Neuronal stem cell (in vitro differentiated cells): ENCODE data around the gene SERPINB1.

Experiments used
- DNase-seq: peaks from one replicate; pipeline ENCODE4 v3.0.0-alpha.2; 2013; ENCODE audit warnings: low spot score
- H2AFZ ChIP-seq: one replicate; pipeline ENCODE4 v1.6.1; 2013; ENCODE audit warnings: mild to moderate bottlenecking, low read length, inconsistent platforms
- H2AK5ac ChIP-seq: 2 replicates; pipeline ENCODE4 v1.6.1; 2013; ENCODE audit warnings: low read depth, mild to moderate bottlenecking, inconsistent platforms, low read length, moderate library complexity, mixed read lengths
- H2BK120ac ChIP-seq: 2 replicates; pipeline ENCODE4 v1.6.1; 2013; ENCODE audit warnings: low read depth, mild to moderate bottlenecking, inconsistent platforms, low read length, moderate library complexity, mixed read lengths
- H2BK12ac ChIP-seq: one replicate; pipeline ENCODE4 v1.6.1; 2013; ENCODE audit warnings: low read length, inconsistent platforms
- H2BK15ac ChIP-seq: 2 replicates; pipeline ENCODE4 v1.6.1; 2013; ENCODE audit warnings: mild to moderate bottlenecking, low read length, inconsistent platforms, mixed read lengths
- H2BK5ac ChIP-seq: one replicate; pipeline ENCODE4 v1.6.1; 2013; ENCODE audit warnings: inconsistent platforms, mild to moderate bottlenecking, low read length, moderate library complexity
- H3K14ac ChIP-seq: one replicate; pipeline ENCODE4 v1.6.1; 2013; ENCODE audit warnings: low read length, inconsistent platforms
- H3K18ac ChIP-seq: 2 replicates; pipeline ENCODE4 v1.6.1; 2013; ENCODE audit warnings: low read length, inconsistent platforms
- H3K23ac ChIP-seq: 2 replicates; pipeline ENCODE4 v1.6.1; 2013; ENCODE audit warnings: low read depth, mild to moderate bottlenecking, mixed read lengths, low read length, inconsistent platforms; ENCODE audit not compliant: poor library complexity
- H3K27ac ChIP-seq: replicated peaks from 3 replicates; pipeline ENCODE4 v1.5.1; 2013; ENCODE audit warnings: low read length, inconsistent platforms
- H3K27me3 ChIP-seq, 3 experiments: 2 replicates each; pipeline ENCODE4 v1.6.1; 2013; ENCODE audit warnings: low read length in 3 of 3, mild to moderate bottlenecking in 2 of 3, inconsistent platforms in 1 of 3, low read depth in 1 of 3, mixed read lengths in 1 of 3, moderate library complexity in 1 of 3; ENCODE audit not compliant: control insufficient read depth in 3 of 3, insufficient read depth in 3 of 3
- H3K36me3 ChIP-seq, 2 donors: replicated peaks in 1 of 2; 2 replicates each; pipeline ENCODE4 v1.6.1; 2013; ENCODE audit warnings: low read length in 2 of 2; ENCODE audit not compliant: control insufficient read depth in 2 of 2, insufficient read depth in 2 of 2
- H3K4ac ChIP-seq: 2 replicates; pipeline ENCODE4 v1.6.1; 2013; ENCODE audit warnings: inconsistent platforms, mild to moderate bottlenecking, low read length, moderate library complexity
- H3K4me1 ChIP-seq, 2 donors: 1 replicate in 1 of 2; 2 replicates in 1 of 2; pipeline ENCODE4 v1.6.1; 2013; ENCODE audit warnings: low read length in 2 of 2, low read depth in 1 of 2; ENCODE audit not compliant: control insufficient read depth in 2 of 2, insufficient read depth in 1 of 2
- H3K4me2 ChIP-seq: one replicate; pipeline ENCODE4 v1.6.1; 2013; ENCODE audit warnings: mild to moderate bottlenecking, low read length, inconsistent platforms; ENCODE audit not compliant: insufficient read depth, poor library complexity, severe bottlenecking
- H3K4me3 ChIP-seq, 2 donors: 2 replicates each; pipeline ENCODE4 v1.5.1; 2013; ENCODE audit warnings: low read length in 2 of 2, mild to moderate bottlenecking in 2 of 2, inconsistent platforms in 1 of 2, moderate library complexity in 1 of 2
- H3K79me1 ChIP-seq: one replicate; pipeline ENCODE4 v1.6.1; 2013; ENCODE audit warnings: low read depth, mild to moderate bottlenecking, inconsistent platforms, low read length, moderate library complexity
- H3K9ac ChIP-seq: one replicate; pipeline ENCODE4 v1.6.1; 2013; ENCODE audit warnings: mild to moderate bottlenecking, low read depth, low read length, inconsistent platforms; ENCODE audit not compliant: poor library complexity
- H3K9me3 ChIP-seq, 2 donors: replicated peaks in 1 of 2; 2 replicates each; pipeline versions ENCODE3 to v1.6.1; 2013; ENCODE audit warnings: low read length in 2 of 2, mild to moderate bottlenecking in 2 of 2, inconsistent platforms in 1 of 2, low read depth in 1 of 2, mixed read lengths in 1 of 2, moderate library complexity in 1 of 2; ENCODE audit not compliant: control insufficient read depth in 2 of 2, insufficient read depth in 1 of 2
- H4K8ac ChIP-seq: one replicate; pipeline ENCODE4 v1.6.1; 2013; ENCODE audit warnings: low read depth, mild to moderate bottlenecking, inconsistent platforms, low read length, moderate library complexity
- H4K91ac ChIP-seq: one replicate; pipeline ENCODE4 v1.6.1; 2013; ENCODE audit warnings: low read length, low read depth, mild to moderate bottlenecking, inconsistent platforms; ENCODE audit not compliant: poor library complexity
- WGBS, 2 donors: extraction: QIAGEN DNeasy Blood & Tissue Kit; methylation state at CpG; one replicate each; pipeline ENCODE4 v1.1.7; 2013; ENCODE audit warnings: missing lambda C conversion rate in 2 of 2, mixed read lengths in 1 of 2; ENCODE audit not compliant: insufficient read length in 2 of 2, insufficient replicate concordance in 1 of 2; ENCODE audit errors: extremely low coverage in 2 of 2; 5-methylcytosine and 5-hydroxymethylcytosine counted together

SERPINB1 gene

DNA sequence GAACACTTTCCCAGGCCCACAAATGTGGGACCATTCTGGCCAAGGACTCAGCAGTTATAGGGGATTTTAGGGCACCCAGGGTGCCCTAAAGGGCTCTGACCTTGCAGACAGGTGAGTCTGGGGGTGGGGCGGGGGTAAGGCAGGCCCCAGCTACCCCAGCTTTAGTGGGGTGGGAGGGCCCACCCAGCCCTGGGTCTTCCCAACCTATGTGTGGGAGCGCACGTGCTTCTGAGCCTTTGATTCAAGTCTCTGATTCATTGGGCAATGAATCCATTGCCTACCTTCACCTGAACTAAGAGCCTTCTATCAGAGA, 958 bp downstream of the SERPINB1 start:
- H3K79me1 ChIP-seq, result no peaks in the 10 kb centered on the region
- no peak overlapping the region for H4K8ac ChIP-seq
- peak overlapping the region; percentile 4 for H2BK5ac ChIP-seq
- H2AFZ ChIP-seq, result peak overlapping the region; percentile 81
- H3K27me3 ChIP-seq, result no peaks in the 10 kb centered on the region
- no CpG with 5 or more reads among the region's 3 CpGs for WGBS, 2 donors
- H3K36me3 ChIP-seq, result peaks cover 0 to 3% of the 10 kb centered on the region in 2 donors
- H2AK5ac ChIP-seq, result no peak overlapping the region
- no peaks in the 10 kb centered on the region for H3K9me3 ChIP-seq
- no peak overlapping the region for H3K4ac ChIP-seq
- H3K9ac ChIP-seq, result no peak overlapping the region
- DNase-seq, result no peak
- no peak overlapping the region for H3K14ac ChIP-seq
- H3K27ac ChIP-seq, result peak overlapping the region; percentile 85
- no peak overlapping the region for H3K4me2 ChIP-seq
- no peak overlapping the region for H2BK120ac ChIP-seq
- H2BK12ac ChIP-seq, result no peak overlapping the region
- peaks cover 10 to 16% of the 10 kb centered on the region in 2 donors for H3K4me1 ChIP-seq
- no peak overlapping the region for H3K23ac ChIP-seq
- no peak overlapping the region for H4K91ac ChIP-seq
- peak overlapping the region; percentile 71 for H2BK15ac ChIP-seq
- peak overlapping the region in 1 of 2 donors; percentile 46 for H3K4me3 ChIP-seq
- H3K18ac ChIP-seq, result no peak overlapping the region

DNA sequence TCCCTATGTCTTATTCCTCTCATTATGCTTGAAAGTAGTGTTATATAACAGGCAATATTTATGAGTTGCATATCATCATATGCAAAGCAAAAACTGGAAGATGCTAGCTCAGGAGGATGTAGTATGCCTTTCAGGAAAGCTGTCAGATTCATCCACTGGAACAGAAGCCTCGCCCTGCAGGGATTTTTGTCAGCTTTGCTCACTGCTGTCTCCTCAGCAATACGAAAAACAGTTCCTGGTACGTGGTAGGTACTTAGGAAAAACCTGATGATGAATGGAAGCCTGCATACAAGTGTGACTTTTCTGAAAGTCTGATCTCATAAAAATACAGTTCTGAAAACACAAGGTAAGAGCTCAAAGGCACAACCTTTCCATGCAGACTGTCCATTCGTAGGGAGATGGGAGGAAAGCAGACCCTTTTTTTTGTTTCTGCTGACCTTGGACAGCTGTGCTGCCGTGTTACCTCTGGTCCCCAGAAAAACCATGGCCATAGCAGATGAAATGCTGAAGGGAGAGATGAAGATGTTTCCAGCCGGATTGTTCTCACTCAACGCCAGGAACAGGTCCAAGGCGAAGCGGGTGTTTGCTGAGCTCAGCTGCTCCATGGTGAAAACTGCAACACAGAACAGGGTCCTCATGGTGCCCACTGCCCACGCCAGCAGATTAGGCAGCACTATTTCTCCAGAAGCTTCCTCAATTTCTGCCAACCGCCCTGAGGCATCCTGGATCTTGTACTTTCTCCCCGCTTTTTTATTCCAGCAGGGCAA, 1.5 kb downstream of the SERPINB1 start:
- Histone ChIP-seq H3K18ac (no peak overlapping the region), H3K4ac (no peak overlapping the region), H4K91ac (no peak overlapping the region), H3K36me3 (peaks cover 0 to 4% of the 10 kb centered on the region in 2 donors), H3K4me3 (no peak overlapping the region), H2BK5ac (peak overlapping the region; percentile 4), H2BK12ac (no peak overlapping the region), H3K23ac (no peak overlapping the region), H3K4me1 (peaks cover 10 to 16% of the 10 kb centered on the region in 2 donors), H3K14ac (no peak overlapping the region), H3K9ac (no peak overlapping the region), H3K27ac (no peak overlapping the region), H3K9me3 (no peaks in the 10 kb centered on the region), H3K79me1 (no peaks in the 10 kb centered on the region), H2BK120ac (no peak overlapping the region), H3K27me3 (no peaks in the 10 kb centered on the region), H4K8ac (no peak overlapping the region), H2BK15ac (peak overlapping the region; percentile 71), H2AFZ (peak overlapping the region; percentile 16), H2AK5ac (no peak overlapping the region), H3K4me2 (no peak overlapping the region)
- WGBS, 2 donors, result no CpG with 5 or more reads among the region's 12 CpGs
- no peak for DNase-seq

DNA sequence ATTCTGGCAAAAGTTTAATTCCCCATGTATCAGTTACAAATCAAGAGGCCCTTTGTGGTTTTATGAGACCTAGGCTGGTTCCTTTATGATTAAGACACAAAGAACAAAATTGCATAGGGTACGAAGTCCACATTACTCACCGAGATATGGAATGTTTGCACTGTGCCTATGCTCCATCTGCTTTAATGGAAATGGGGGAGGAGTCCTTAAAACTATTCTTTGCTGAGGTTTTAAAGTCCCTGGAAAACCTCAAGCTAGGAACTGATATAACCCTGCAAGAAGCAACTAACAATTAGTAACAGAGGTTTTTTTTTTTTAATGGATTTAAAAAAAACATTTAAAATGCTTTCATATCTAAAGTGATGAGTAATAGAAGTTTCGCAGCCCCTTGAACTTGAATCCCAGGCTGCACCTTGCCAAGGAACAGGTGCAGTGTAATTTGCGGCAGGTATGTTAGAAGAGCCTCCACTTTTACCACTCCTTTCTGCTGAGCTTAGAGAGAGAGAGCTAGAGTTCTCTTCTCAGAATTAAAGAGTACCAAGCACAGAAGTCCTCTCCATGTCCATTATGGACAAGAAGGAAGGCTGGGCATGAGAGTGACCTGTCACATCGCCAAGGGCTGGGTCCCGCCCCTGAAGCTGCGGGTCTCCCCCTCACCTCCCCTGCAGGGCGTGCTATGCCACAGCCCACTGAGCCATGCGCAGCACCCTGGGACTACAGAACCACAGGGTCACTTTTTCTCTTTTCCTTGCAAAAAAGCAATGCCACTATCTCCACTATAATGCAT, 2.3 kb downstream of the SERPINB1 start:
- no peak for DNase-seq
- no peak overlapping the region for H2BK15ac ChIP-seq
- H3K18ac ChIP-seq, result no peak overlapping the region
- no peak overlapping the region for H2BK12ac ChIP-seq
- H3K9me3 ChIP-seq, result no peaks in the 10 kb centered on the region
- H3K4me2 ChIP-seq, result no peak overlapping the region
- H3K27me3 ChIP-seq, result no peaks in the 10 kb centered on the region
- no peak overlapping the region for H3K9ac ChIP-seq
- H2BK120ac ChIP-seq, result no peak overlapping the region
- H3K36me3 ChIP-seq, result peaks cover 0 to 4% of the 10 kb centered on the region in 2 donors
- no peak overlapping the region for H4K91ac ChIP-seq
- H4K8ac ChIP-seq, result no peak overlapping the region
- no peaks in the 10 kb centered on the region for H3K79me1 ChIP-seq
- H2AFZ ChIP-seq, result no peak overlapping the region
- no peak overlapping the region for H2BK5ac ChIP-seq
- H3K4me3 ChIP-seq, result no peak overlapping the region
- H3K14ac ChIP-seq, result no peak overlapping the region
- no peak overlapping the region for H2AK5ac ChIP-seq
- no peak overlapping the region for H3K27ac ChIP-seq
- no peak overlapping the region for H3K23ac ChIP-seq
- peaks cover 10 to 16% of the 10 kb centered on the region in 2 donors for H3K4me1 ChIP-seq
- no CpG with 5 or more reads among the region's 9 CpGs for WGBS, 2 donors
- H3K4ac ChIP-seq, result no peak overlapping the region

DNA sequence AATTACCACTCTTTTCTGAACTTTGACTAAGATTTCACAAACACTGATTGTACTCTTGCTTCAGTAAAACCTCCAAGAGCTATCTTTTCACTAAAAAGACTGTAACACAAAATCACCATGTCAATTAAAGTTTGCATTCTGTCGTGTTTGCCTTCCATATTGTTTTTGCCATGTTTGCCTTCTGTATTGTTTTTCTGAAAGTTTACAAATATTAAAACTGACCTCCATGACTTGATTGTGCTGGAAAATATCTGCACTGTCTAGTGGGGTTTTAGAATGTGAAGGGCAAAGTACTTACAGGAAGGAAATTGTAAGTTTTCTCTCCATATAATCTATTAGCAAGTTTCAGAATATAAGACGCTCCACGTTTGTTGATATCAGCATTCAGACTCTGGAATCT, 3.4 kb downstream of the SERPINB1 start:
- WGBS, 2 donors, result no CpG with 5 or more reads among the region's 3 CpGs
- Histone ChIP-seq H3K18ac (no peak overlapping the region), H3K4me2 (no peak overlapping the region), H2BK15ac (no peak overlapping the region), H3K27ac (no peak overlapping the region), H3K23ac (no peak overlapping the region), H4K8ac (no peak overlapping the region), H2AK5ac (no peak overlapping the region), H3K9ac (no peak overlapping the region), H2BK120ac (no peak overlapping the region), H3K79me1 (no peaks in the 10 kb centered on the region), H3K36me3 (peaks cover 0 to 4% of the 10 kb centered on the region in 2 donors), H2BK5ac (no peak overlapping the region), H2BK12ac (no peak overlapping the region), H4K91ac (no peak overlapping the region), H2AFZ (no peak overlapping the region), H3K4ac (no peak overlapping the region), H3K9me3 (no peaks in the 10 kb centered on the region), H3K14ac (no peak overlapping the region), H3K27me3 (no peaks in the 10 kb centered on the region), H3K4me3 (no peak overlapping the region), H3K4me1 (peaks cover 10 to 16% of the 10 kb centered on the region in 2 donors)
- DNase-seq, result no peak
